IMR-90 (cell line): ENCODE data around the gene ADAMTS17. TPM values are rescaled to one million over a fixed set of nuclear protein-coding genes. Genes with fewer than 3 reads are reported as not detected.

ENCODE experiments used
- ATAC-seq: fragments of 200-7000 bp; cut with Tn5 transposase; 2 replicates; pipeline ENCODE4 v1.9.1; 2020; ENCODE audit warnings: low read depth, mild to moderate bottlenecking, moderate library complexity
- BruUV-seq: library from RNA; stranded (reverse); fragments of 400-500 nt; replicated peaks from 2 replicates; lab custom pipeline; 2021; lab: Mats Ljungman, UMichigan
- CTCF ChIA-PET: fragments of 300-600 bp; formaldehyde crosslinking; extraction: SDS; loops from one replicate; lab custom pipeline; 2021; ENCODE audit warnings: antibody characterized with exemption; lab: Yijun Ruan, JAX
- POLR2A ChIA-PET: fragments of 300-600 bp; sonication (Branson Sonifier 250); formaldehyde crosslinking; loops from one replicate; lab custom pipeline; 2022; ENCODE audit warnings: antibody characterized with exemption; ENCODE audit not compliant: unreplicated experiment; lab: Charles Lee
- DNase-seq: peaks from one replicate; pipeline ENCODE4 v3.0.0; 2013
- H2AFZ ChIP-seq: replicated peaks from 2 replicates; pipeline ENCODE3; 2013; ENCODE audit warnings: low read length, mild to moderate bottlenecking; ENCODE audit not compliant: poor library complexity
- H2AK5ac ChIP-seq: 2 replicates; pipeline ENCODE4 v1.6.1; 2013; ENCODE audit warnings: low read depth, low read length, inconsistent platforms
- H2AK9ac ChIP-seq: replicated peaks from 2 replicates; pipeline ENCODE3; 2013; ENCODE audit warnings: mild to moderate bottlenecking, low read depth, low read length, moderate library complexity; ENCODE audit not compliant: poor library complexity
- H2BK120ac ChIP-seq: 2 replicates; pipeline ENCODE4 v1.6.1; 2013; ENCODE audit warnings: low read depth, low read length, inconsistent platforms
- H2BK15ac ChIP-seq: 3 replicates; pipeline ENCODE4 v1.6.1; 2013; ENCODE audit warnings: low read depth, low read length, inconsistent platforms
- H2BK20ac ChIP-seq: 2 replicates; pipeline ENCODE4 v1.6.1; 2013; ENCODE audit warnings: low read depth, mild to moderate bottlenecking, inconsistent platforms, low read length, moderate library complexity
- H2BK5ac ChIP-seq: 2 replicates; pipeline ENCODE4 v1.6.1; 2013; ENCODE audit warnings: mild to moderate bottlenecking, low read depth, low read length, inconsistent platforms; ENCODE audit not compliant: poor library complexity, severe bottlenecking
- H3K14ac ChIP-seq: replicated peaks from 2 replicates; pipeline ENCODE4 v1.6.1; 2013; ENCODE audit warnings: low read depth, low read length, inconsistent platforms
- H3K18ac ChIP-seq: 2 replicates; pipeline ENCODE4 v1.6.1; 2013; ENCODE audit warnings: low read depth, low read length, control low read depth
- H3K23ac ChIP-seq: 2 replicates; pipeline ENCODE4 v1.6.1; 2013; ENCODE audit warnings: low read depth, low read length, inconsistent platforms
- H3K27ac ChIP-seq: 2 replicates; pipeline ENCODE4 v1.5.1; 2013; ENCODE audit warnings: mild to moderate bottlenecking, control low read depth, low read length; ENCODE audit not compliant: insufficient read depth
- H3K27me3 ChIP-seq: 2 replicates; pipeline ENCODE4 v1.6.1; 2013; ENCODE audit warnings: low read length; ENCODE audit not compliant: control insufficient read depth, insufficient read depth
- H3K36me3 ChIP-seq: 2 replicates; pipeline ENCODE4 v1.6.1; 2013; ENCODE audit warnings: low read length, mixed read lengths; ENCODE audit not compliant: control insufficient read depth, insufficient read depth
- H3K4ac ChIP-seq: 2 replicates; pipeline ENCODE4 v1.6.1; 2013; ENCODE audit warnings: low read depth, low read length, inconsistent platforms
- H3K4me1 ChIP-seq: 2 replicates; pipeline ENCODE4 v1.6.1; 2013; ENCODE audit warnings: low read length, mixed read lengths; ENCODE audit not compliant: control insufficient read depth, insufficient read depth
- H3K4me2 ChIP-seq: 2 replicates; pipeline ENCODE4 v1.6.1; 2013; ENCODE audit warnings: low read depth, mild to moderate bottlenecking, control low read depth, low read length, moderate library complexity
- H3K4me3 ChIP-seq: 2 replicates; pipeline ENCODE4 v1.5.1; 2013; ENCODE audit warnings: low read depth, mild to moderate bottlenecking, control low read depth, low read length, moderate library complexity; ENCODE audit not compliant: insufficient read depth
- H3K56ac ChIP-seq: 2 replicates; pipeline ENCODE4 v1.6.1; 2013; ENCODE audit warnings: low read length, inconsistent platforms; ENCODE audit not compliant: insufficient read depth; ENCODE audit errors: extremely low read depth
- H3K79me1 ChIP-seq, 2 experiments: 2 replicates each; pipeline ENCODE4 v1.6.1; 2013; ENCODE audit warnings: low read length in 2 of 2, inconsistent platforms in 1 of 2, low read depth in 1 of 2
- H3K9ac ChIP-seq: 2 replicates; pipeline ENCODE4 v1.6.1; 2013; ENCODE audit warnings: low read depth, low read length, control low read depth
- H3K9me1 ChIP-seq: 2 replicates; pipeline ENCODE4 v1.6.1; 2013; ENCODE audit warnings: low read length, inconsistent platforms; ENCODE audit not compliant: insufficient read depth
- H3K9me3 ChIP-seq: 2 replicates; pipeline ENCODE4 v1.6.1; 2013; ENCODE audit warnings: low read length; ENCODE audit not compliant: control insufficient read depth, insufficient read depth
- H4K20me1 ChIP-seq: 2 replicates; pipeline ENCODE4 v1.6.1; 2013; ENCODE audit warnings: low read length, inconsistent platforms; ENCODE audit not compliant: insufficient read depth
- H4K5ac ChIP-seq: 2 replicates; pipeline ENCODE4 v1.6.1; 2013; ENCODE audit warnings: mild to moderate bottlenecking, low read depth, low read length, control low read depth
- H4K8ac ChIP-seq, 2 experiments: 2 replicates each; pipeline ENCODE4 v1.6.1; 2013; ENCODE audit warnings: low read depth in 2 of 2, low read length in 2 of 2, control low read depth in 1 of 2, inconsistent platforms in 1 of 2
- H4K91ac ChIP-seq: 2 replicates; pipeline ENCODE4 v1.6.1; 2013; ENCODE audit warnings: low read depth, low read length, inconsistent platforms; ENCODE audit not compliant: insufficient read depth
- CEBPB ChIP-seq: IDR thresholded peaks from 2 replicates; pipeline ENCODE4 v1.6.1; 2012; ENCODE audit warnings: low read depth, low read length, improper control_type of control experiment
- FOS ChIP-seq: fragments of 150-350 bp; IDR thresholded peaks from 2 replicates; pipeline ENCODE4 v1.6.1; 2016; ENCODE audit warnings: low read depth, low read length
- MXI1 ChIP-seq: IDR thresholded peaks from 2 replicates; pipeline ENCODE4 v1.6.1; 2012; ENCODE audit warnings: low read depth, mild to moderate bottlenecking, low read length, moderate library complexity, borderline replicate concordance
- RAD21 ChIP-seq: IDR thresholded peaks from 2 replicates; pipeline ENCODE4 v1.6.1; 2012; ENCODE audit warnings: low read length, improper control_type of control experiment
- RCOR1 ChIP-seq: IDR thresholded peaks from 2 replicates; pipeline ENCODE4 v1.6.1; 2012; ENCODE audit warnings: mild to moderate bottlenecking, low read length, improper control_type of control experiment; ENCODE audit not compliant: insufficient replicate concordance
- SMC3 ChIP-seq: fragments of 150-350 bp; IDR thresholded peaks from 2 replicates; pipeline ENCODE4 v1.6.1; 2016; ENCODE audit warnings: low read depth, mild to moderate bottlenecking, antibody characterized with exemption, low read length, moderate library complexity
- WGBS, 2 experiments: methylation state at CpG; one replicate each; pipeline versions ENCODE4 v1.1.5 to v1.1.7; 2013; ENCODE audit warnings: missing lambda C conversion rate in 2 of 2; ENCODE audit not compliant: insufficient read length in 1 of 2; ENCODE audit errors: extremely low coverage in 2 of 2; 5-methylcytosine and 5-hydroxymethylcytosine counted together
- dilution Hi-C: fragments of 300-500 bp; cut with HindIII; formaldehyde crosslinking; loops from one replicate; pipeline ENCODE4 v1.14.3; 2018; ENCODE audit warnings: low sequenced_read_pairs; ENCODE audit not compliant: unreplicated experiment
- in situ Hi-C: fragments of 300-500 bp; cut with MboI; formaldehyde crosslinking; loops from 3 replicates; pipeline ENCODE4 v1.14.3; 2019; ENCODE audit warnings: low sequenced_read_pairs, inconsistent platforms, mixed read lengths
- intact Hi-C: fragments of 100-400 bp; cut with micrococcal nuclease; formaldehyde crosslinking; loops from 2 replicates; pipeline ENCODE4 v1.10.0; 2022
- polyA plus RNA-seq, 3 experiments: library from polyadenylated mRNA; depleted of rRNA; stranded (reverse); fragments of >200 nt; gene quantifications; 2 replicates each; pipeline ENCODE4 v1.2.3, GENCODE V29; 2012; ENCODE audit warnings: low replicate concordance in 1 of 3
- total RNA-seq: library from RNA; depleted of rRNA; stranded (reverse); fragments of >200 nt; gene quantifications from 2 replicates; pipeline ENCODE4 v1.2.3, GENCODE V29; 2012
- TF ChIP-seq, protein P1 (sequence below): fragments of 150-350 bp; IDR thresholded peaks from 2 replicates; pipeline ENCODE4 v1.6.1; 2016; ENCODE audit warnings: low read depth, mild to moderate bottlenecking, low read length, moderate library complexity, borderline replicate concordance
- TF ChIP-seq, protein P2 (sequence below): conservative IDR thresholded peaks from 2 replicates; pipeline ENCODE4 v1.5.1; 2012; ENCODE audit warnings: mild to moderate bottlenecking, low read depth, low read length, improper control_type of control experiment

Gene ADAMTS17
- total and polyA plus RNA-seq, 2 of the 4 experiments (the other 2 are of a cell fraction), result 0.03 TPM; not detected in 1

DNA sequence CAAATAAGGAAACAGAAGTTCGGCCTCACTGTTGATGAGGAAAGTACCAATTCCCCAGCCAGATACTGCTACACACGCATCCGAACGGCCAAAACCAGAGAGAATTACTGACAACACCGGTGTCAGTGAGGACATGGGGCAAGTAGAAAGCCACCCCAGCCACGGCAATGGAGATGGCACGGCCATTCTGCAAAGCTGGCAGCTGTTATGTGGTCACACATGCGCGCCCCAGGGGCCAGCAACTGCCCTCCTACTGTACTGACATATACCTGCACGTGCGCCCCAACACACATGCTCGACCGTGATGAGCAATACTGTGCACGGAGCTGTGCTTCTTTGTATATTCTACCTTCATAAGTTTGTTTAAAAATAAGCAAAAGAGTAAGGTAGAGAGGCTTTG lies 217.4 kb downstream of the ADAMTS17 start:
- Histone ChIP-seq H3K9me1 (no peaks in the 10 kb centered on the region), H3K18ac (no peak overlapping the region), H2BK120ac (no peak overlapping the region), H3K14ac (no peak overlapping the region), H3K27me3 (no peaks in the 10 kb centered on the region), H2AK9ac (no peak overlapping the region), H2BK15ac (no peak overlapping the region), H2BK20ac (no peak overlapping the region), H3K27ac (no peak overlapping the region), H3K56ac (no peak overlapping the region), H3K23ac (no peak overlapping the region), H3K4me2 (no peak overlapping the region), H3K4me3 (no peak overlapping the region), H3K79me1 (no peaks in the 10 kb centered on the region), H3K9ac (no peak overlapping the region), H3K36me3 (no peaks in the 10 kb centered on the region), H4K20me1 (no peaks in the 10 kb centered on the region), H2AFZ (no peak overlapping the region), H4K5ac (no peak overlapping the region), H3K4ac (no peak overlapping the region), H3K9me3 (peaks cover 7% of the 10 kb centered on the region), H4K91ac (no peak overlapping the region), H3K4me1 (no peaks in the 10 kb centered on the region), H4K8ac (no peak overlapping the region), H2BK5ac (no peak overlapping the region), H2AK5ac (no peak overlapping the region; the same call in 1 of the 2 replicates)
- ChIA-PET POLR2A (interaction anchor here (0.6 kb wide), 1 partner anchor 31 kb away, joined by 3 read pairs; no protein-coding TSS in a partner anchor), CTCF (no interaction called here)
- WGBS, 2 experiments, result 96% methylated on average over 4 of the region's 14 CpGs; no CpG with 5 or more reads in 1 of the 2 experiments
- no peak for DNase-seq
- no peak for ATAC-seq
- dilution Hi-C loops (no loop called here), in situ Hi-C loops (loop anchor here (25.0 kb wide), 1 partner anchor 862 kb away; the partner anchor contains the start of gene LRRC28), intact Hi-C loops (no loop called here)
- BruUV-seq, result no TSS peak
- no peak for TF ChIP-seq MXI1
- TF ChIP-seq, protein P1, sequence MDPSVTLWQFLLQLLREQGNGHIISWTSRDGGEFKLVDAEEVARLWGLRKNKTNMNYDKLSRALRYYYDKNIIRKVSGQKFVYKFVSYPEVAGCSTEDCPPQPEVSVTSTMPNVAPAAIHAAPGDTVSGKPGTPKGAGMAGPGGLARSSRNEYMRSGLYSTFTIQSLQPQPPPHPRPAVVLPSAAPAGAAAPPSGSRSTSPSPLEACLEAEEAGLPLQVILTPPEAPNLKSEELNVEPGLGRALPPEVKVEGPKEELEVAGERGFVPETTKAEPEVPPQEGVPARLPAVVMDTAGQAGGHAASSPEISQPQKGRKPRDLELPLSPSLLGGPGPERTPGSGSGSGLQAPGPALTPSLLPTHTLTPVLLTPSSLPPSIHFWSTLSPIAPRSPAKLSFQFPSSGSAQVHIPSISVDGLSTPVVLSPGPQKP, result no peak
- no peak for TF ChIP-seq CEBPB
- TF ChIP-seq, protein P2, sequence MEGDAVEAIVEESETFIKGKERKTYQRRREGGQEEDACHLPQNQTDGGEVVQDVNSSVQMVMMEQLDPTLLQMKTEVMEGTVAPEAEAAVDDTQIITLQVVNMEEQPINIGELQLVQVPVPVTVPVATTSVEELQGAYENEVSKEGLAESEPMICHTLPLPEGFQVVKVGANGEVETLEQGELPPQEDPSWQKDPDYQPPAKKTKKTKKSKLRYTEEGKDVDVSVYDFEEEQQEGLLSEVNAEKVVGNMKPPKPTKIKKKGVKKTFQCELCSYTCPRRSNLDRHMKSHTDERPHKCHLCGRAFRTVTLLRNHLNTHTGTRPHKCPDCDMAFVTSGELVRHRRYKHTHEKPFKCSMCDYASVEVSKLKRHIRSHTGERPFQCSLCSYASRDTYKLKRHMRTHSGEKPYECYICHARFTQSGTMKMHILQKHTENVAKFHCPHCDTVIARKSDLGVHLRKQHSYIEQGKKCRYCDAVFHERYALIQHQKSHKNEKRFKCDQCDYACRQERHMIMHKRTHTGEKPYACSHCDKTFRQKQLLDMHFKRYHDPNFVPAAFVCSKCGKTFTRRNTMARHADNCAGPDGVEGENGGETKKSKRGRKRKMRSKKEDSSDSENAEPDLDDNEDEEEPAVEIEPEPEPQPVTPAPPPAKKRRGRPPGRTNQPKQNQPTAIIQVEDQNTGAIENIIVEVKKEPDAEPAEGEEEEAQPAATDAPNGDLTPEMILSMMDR, result no peak
- TF ChIP-seq RCOR1, result no peak
- TF ChIP-seq FOS, result no peak
- no peak for TF ChIP-seq SMC3
- TF ChIP-seq RAD21, result no peak
